Adipocyte (in vitro differentiated cells): ENCODE measurements around the gene SCGB3A2.

Experiments used
- DNase-seq: peaks from one replicate; pipeline ENCODE4 v3.0.0-alpha.2; 2015; ENCODE audit warnings: low read depth
- H3K27me3 ChIP-seq: replicated peaks from 2 replicates; pipeline ENCODE4 v1.7.0; 2013; ENCODE audit warnings: mild to moderate bottlenecking, low read length, moderate library complexity; ENCODE audit not compliant: control insufficient read depth, insufficient read depth
- H3K36me3 ChIP-seq: 2 replicates; pipeline ENCODE4 v1.7.0; 2013; ENCODE audit warnings: low read length, mild to moderate bottlenecking, moderate library complexity; ENCODE audit not compliant: control insufficient read depth, insufficient read depth, severe bottlenecking
- H3K4me1 ChIP-seq: 2 replicates; pipeline ENCODE4 v1.7.0; 2013; ENCODE audit warnings: mild to moderate bottlenecking, low read length, moderate library complexity; ENCODE audit not compliant: control insufficient read depth, insufficient read depth
- H3K4me3 ChIP-seq: 2 replicates; pipeline ENCODE4 v1.7.0; 2013; ENCODE audit warnings: mild to moderate bottlenecking, low read length, moderate library complexity
- H3K9ac ChIP-seq: 2 replicates; pipeline ENCODE4 v1.7.0; 2013; ENCODE audit warnings: mild to moderate bottlenecking, low read length, moderate library complexity
- H3K9me3 ChIP-seq: 2 replicates; pipeline ENCODE4 v1.7.0; 2013; ENCODE audit warnings: mild to moderate bottlenecking, low read length, moderate library complexity; ENCODE audit not compliant: control insufficient read depth

The SCGB3A2 gene

GRCh38 chr5:147887026-147887627, 8.6 kb downstream of the SCGB3A2 start:
- DNase-seq: peak; percentile 78
- H3K27me3 ChIP-seq: peaks cover 28% of the 10 kb centered on the region
- no peak overlapping the region for H3K9ac ChIP-seq
- H3K36me3 ChIP-seq: no peaks in the 10 kb centered on the region
- H3K4me1 ChIP-seq: no peaks in the 10 kb centered on the region
- no peak overlapping the region for H3K4me3 ChIP-seq
- H3K9me3 ChIP-seq: no peaks in the 10 kb centered on the region

DNA sequence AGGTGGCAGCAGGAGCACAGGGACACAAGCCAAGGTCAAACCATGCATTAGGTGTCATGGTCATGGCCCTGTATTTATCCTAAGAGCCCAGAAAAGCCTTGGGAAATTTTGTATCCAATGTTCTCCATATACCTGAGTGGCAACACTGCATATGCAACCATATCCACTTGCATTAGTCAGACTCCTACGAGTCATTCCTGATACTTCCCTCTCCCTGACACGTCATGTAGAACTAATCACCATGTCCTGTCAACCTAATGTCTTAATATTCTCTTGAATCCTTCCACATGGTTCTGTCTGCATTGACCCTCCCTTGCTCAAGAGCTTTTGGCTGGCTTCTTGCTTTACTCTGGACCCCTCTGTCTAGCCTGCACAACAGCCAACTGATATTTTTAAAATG, 9.4 kb downstream of the SCGB3A2 start:
- no peak for DNase-seq
- no peaks in the 10 kb centered on the region for H3K9me3 ChIP-seq
- H3K4me3 ChIP-seq: no peak overlapping the region
- no peaks in the 10 kb centered on the region for H3K36me3 ChIP-seq
- H3K9ac ChIP-seq: no peak overlapping the region
- H3K27me3 ChIP-seq: peaks cover 28% of the 10 kb centered on the region
- H3K4me1 ChIP-seq: no peaks in the 10 kb centered on the region

- H3K9ac ChIP-seq: no peak overlapping the region
- H3K4me3 ChIP-seq: no peak overlapping the region
- no peaks in the 10 kb centered on the region for H3K9me3 ChIP-seq
- no peaks in the 10 kb centered on the region for H3K36me3 ChIP-seq
- DNase-seq: peak; percentile 37
- H3K27me3 ChIP-seq: peaks cover 17% of the 10 kb centered on the region
- H3K4me1 ChIP-seq: no peaks in the 10 kb centered on the region
Measured at GRCh38 chr5:147892696-147893296, 14.3 kb downstream of the SCGB3A2 start.

DNA sequence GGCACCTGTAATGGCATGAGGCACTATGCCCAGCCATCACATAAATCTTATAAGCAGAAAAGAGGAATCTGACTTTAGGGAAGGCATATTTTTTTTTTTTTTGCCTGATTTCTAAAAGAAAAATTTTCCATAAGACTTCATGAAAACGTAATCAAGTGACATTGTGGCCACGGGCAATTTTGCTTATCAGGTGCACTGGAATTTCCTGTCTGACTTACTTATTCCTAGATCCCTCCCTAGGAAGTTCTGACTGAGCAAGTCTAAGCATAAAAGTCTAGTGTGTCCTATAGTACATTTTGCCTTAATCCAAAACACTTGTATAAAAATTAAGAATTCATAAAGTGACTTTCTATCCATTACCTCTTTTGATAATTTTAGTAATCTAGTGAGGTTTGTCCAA, 15.3 kb downstream of the SCGB3A2 start:
- Histone ChIP-seq H3K9ac (no peak overlapping the region), H3K36me3 (no peaks in the 10 kb centered on the region), H3K4me1 (no peaks in the 10 kb centered on the region), H3K27me3 (peaks cover 12% of the 10 kb centered on the region), H3K9me3 (no peaks in the 10 kb centered on the region), H3K4me3 (no peak overlapping the region)
- no peak for DNase-seq

- Histone ChIP-seq H3K4me3 (no peak overlapping the region), H3K27me3 (peaks cover 5% of the 10 kb centered on the region), H3K36me3 (no peaks in the 10 kb centered on the region), H3K9ac (no peak overlapping the region), H3K9me3 (no peaks in the 10 kb centered on the region), H3K4me1 (peaks cover 4% of the 10 kb centered on the region)
- no peak for DNase-seq
Measured at GRCh38 chr5:147895864-147896263, 17.4 kb downstream of the SCGB3A2 start.

- Histone ChIP-seq H3K9ac (no peak overlapping the region), H3K4me1 (peaks cover 4% of the 10 kb centered on the region), H3K27me3 (no peaks in the 10 kb centered on the region), H3K4me3 (no peak overlapping the region), H3K9me3 (no peaks in the 10 kb centered on the region), H3K36me3 (no peaks in the 10 kb centered on the region)
- DNase-seq: no peak
Measured at GRCh38 chr5:147898875-147899401, 20.4 kb downstream of the SCGB3A2 start.

GRCh38 chr5:147901599-147902039, 23.1 kb downstream of the SCGB3A2 start:
- DNase-seq: peak; percentile 53
- Histone ChIP-seq H3K4me1 (peaks cover 8% of the 10 kb centered on the region), H3K27me3 (no peaks in the 10 kb centered on the region), H3K36me3 (no peaks in the 10 kb centered on the region), H3K9me3 (no peaks in the 10 kb centered on the region), H3K4me3 (no peak overlapping the region), H3K9ac (no peak overlapping the region)

- DNase-seq: peak; percentile 30
- peaks cover 11% of the 10 kb centered on the region for H3K4me1 ChIP-seq
- H3K9ac ChIP-seq: no peak overlapping the region
- H3K4me3 ChIP-seq: no peak overlapping the region
- H3K36me3 ChIP-seq: no peaks in the 10 kb centered on the region
- no peaks in the 10 kb centered on the region for H3K9me3 ChIP-seq
- no peaks in the 10 kb centered on the region for H3K27me3 ChIP-seq
Measured at GRCh38 chr5:147902609-147903115, 24.2 kb downstream of the SCGB3A2 start.

- H3K27me3 ChIP-seq: no peaks in the 10 kb centered on the region
- DNase-seq: no peak
- no peaks in the 10 kb centered on the region for H3K9me3 ChIP-seq
- H3K36me3 ChIP-seq: no peaks in the 10 kb centered on the region
- H3K4me3 ChIP-seq: no peak overlapping the region
- peaks cover 11% of the 10 kb centered on the region for H3K4me1 ChIP-seq
- H3K9ac ChIP-seq: no peak overlapping the region
Measured at GRCh38 chr5:147904110-147904509, 25.6 kb downstream of the SCGB3A2 start.

DNA sequence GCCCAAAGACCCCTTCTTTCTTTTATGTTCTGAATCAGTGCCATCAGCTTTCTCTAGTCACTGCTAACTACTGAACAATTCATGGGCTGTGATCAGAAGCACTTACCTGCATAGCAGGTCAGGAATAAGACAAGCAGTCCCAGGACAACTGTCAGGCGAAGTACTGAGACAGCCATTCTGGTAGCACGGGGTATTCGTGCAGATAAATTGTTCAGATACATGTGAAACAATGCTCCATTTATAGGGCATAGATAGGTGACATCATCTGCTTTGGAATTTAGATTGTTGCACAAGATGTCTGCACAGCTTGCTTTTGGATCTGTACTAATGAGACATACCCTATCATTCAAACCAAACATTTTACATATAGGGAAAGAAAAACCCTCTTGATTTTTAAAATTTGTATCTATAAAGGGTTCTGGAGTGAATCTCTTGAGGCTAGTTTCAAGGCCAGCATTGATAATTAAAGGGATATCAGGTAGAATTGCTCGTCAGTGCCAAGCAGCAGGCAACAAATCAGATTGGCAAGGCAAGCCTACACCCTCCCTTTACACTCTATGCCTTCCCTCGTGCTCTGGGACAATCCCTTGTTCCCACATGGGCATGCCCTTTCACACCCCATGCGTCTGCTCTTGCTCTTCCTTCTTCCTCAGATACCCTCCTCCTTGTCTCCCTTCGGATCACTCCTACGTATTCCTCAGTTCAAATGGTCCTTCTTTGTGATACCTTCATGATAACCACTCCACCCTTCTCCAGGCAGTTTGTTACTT, 28.0 kb downstream of the SCGB3A2 start, which contains the start of gene C5orf46:
C5orf46 (minus strand) TSS at position 213 of the 770 bp plus-strand sequence; CDS start at position 176, 37 bp downstream.
- H3K4me1 ChIP-seq: peaks cover 7% of the 10 kb centered on the region
- no peaks in the 10 kb centered on the region for H3K36me3 ChIP-seq
- H3K9me3 ChIP-seq: no peaks in the 10 kb centered on the region
- peak; percentile 70 for DNase-seq
- H3K9ac ChIP-seq: no peak within 1 kb of the TSS
- H3K4me3 ChIP-seq: no peak within 1 kb of the TSS
- H3K27me3 ChIP-seq: peaks cover 5% of the 10 kb centered on the region

DNA sequence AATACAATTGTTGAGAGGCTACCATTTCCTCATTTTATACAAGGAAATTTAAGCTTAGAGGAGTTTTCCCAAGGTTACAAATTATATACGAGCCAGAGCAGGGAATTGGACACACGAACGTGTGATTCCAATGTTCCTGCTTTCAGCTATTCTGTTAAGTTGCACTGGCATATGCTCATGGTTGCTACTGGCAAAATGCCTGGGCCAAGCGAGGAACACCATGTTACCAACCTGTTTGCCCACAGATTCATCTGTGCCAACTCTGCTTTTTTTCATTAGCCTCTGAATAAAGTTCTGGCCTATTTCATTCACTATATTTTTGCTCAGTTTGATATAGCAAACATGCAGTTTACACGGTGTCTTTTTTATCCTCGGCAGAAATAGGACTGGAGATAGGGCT, 32.9 kb downstream of the SCGB3A2 start:
- H3K36me3 ChIP-seq: no peaks in the 10 kb centered on the region
- no peak overlapping the region for H3K9ac ChIP-seq
- no peak for DNase-seq
- H3K4me1 ChIP-seq: peaks cover 4% of the 10 kb centered on the region
- no peaks in the 10 kb centered on the region for H3K9me3 ChIP-seq
- H3K4me3 ChIP-seq: no peak overlapping the region
- H3K27me3 ChIP-seq: peaks cover 12% of the 10 kb centered on the region
